ENCODE measurements around the gene SLC2A14. TPM values are rescaled to one million over a fixed set of nuclear protein-coding genes. Genes with fewer than 3 reads are reported as not detected.
"Not testable (repeated sequence)": the region's sequence is repeated elsewhere in the genome, so short reads cannot be mapped to it uniquely, and the experiment has no call there.

SLC2A14 gene
- total RNA-seq, 2 experiments from 2014 or later, result 0.45 to 0.52 TPM

DNA sequence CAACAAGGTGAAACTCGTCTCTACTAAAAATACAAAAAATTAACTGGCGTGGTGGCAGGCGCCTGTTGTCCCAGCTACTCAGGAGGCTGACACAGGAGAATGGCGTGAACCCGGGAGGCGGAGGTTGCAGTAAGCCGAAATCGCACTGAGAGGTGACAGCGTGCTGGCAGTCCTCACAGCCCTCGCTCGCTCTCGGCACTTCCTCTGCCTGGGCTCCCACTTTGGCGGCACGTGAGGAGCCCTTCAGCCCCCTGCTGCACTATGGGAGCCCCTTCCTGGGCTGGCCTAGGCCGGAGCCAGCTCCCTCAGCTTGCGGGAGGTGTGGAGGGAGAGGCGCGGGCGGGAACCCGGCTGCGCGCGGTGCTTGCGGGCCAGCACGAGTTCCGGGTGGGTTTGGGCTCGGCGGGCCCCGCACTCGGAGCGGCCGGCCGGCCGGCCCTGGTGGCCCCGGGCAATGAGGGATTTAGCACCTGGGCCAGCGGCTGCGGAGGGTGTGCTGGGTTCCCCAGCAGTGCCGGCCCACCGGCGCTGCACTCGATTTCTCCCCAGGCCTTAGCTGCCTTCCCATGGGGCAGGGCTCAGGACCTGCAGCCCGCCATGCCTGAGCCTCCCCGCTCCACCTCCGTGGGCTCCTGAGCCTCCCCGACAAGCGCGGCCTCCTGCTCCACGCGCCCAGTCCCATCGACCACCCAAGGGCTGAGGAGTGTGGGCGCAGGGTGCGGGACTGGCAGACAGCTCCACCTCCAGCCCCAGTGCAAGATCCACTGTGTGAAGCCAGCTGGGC is 8.4 kb upstream of the SLC2A14 start:
- H3K27ac ChIP-seq (ENCODE audit: low read depth in 1 of 2, low read length in 2 of 2); H3K36me3 Mint-ChIP-seq (ENCODE audit: low read depth); H3K4me1 ChIP-seq (ENCODE audit: insufficient read depth, low read length); H3K27me3 ChIP-seq (ENCODE audit: control insufficient read depth in 1 of 2, insufficient read depth in 2 of 2, low read length in 2 of 2); H3K4me3 ChIP-seq (ENCODE audit: low read length); CTCF ChIA-PET; ATAC-seq (ENCODE audit: poor library complexity); intact Hi-C loops (cut with DNase I, micrococcal nuclease); H3K9me3 ChIP-seq (ENCODE audit: control insufficient read depth in 1 of 2, insufficient read depth in 1 of 2, low read length in 2 of 2); H3K9me3 Mint-ChIP-seq; DNase-seq; POLR2A ChIA-PET; H3K27ac Mint-ChIP-seq; H3K27me3 Mint-ChIP-seq; H3K4me3 Mint-ChIP-seq; H3K36me3 ChIP-seq (ENCODE audit: insufficient read depth, low read length); H3K4me1 Mint-ChIP-seq (ENCODE audit: low read depth): not testable (repeated sequence)

DNA sequence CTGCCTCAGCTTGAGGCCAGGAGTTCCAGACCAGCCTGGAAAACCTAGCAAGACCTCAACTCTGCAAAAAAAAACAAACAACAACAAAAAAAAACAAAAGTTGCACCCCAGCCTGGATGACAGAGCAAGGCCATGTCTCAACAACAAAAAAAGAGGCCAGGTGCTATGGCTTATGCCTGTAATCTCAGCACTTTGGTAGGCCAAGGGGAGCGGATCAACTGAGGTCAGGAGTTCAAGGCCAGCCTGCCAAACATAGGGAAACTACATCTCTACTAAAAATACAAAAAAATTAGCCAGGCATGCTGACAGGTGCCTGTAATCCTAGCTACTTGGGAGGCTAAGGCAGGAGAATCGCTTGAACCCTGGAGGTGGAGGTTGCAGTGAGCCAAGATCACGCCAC is 6.5 kb upstream of the SLC2A14 start:
- no peak for ATAC-seq (ENCODE audit: poor library complexity)
- Histone ChIP-seq H3K4me1 (ENCODE audit: insufficient read depth, low read length) (no peaks in the 10 kb centered on the region), H3K36me3 (ENCODE audit: insufficient read depth, low read length) (no peaks in the 10 kb centered on the region), H3K27ac (ENCODE audit: low read depth in 1 of 2, low read length in 2 of 2) (no peak overlapping the region), H3K9me3 (ENCODE audit: control insufficient read depth in 1 of 2, insufficient read depth in 1 of 2, low read length in 2 of 2) (no peaks in the 10 kb centered on the region), H3K4me3 (ENCODE audit: low read length) (no peak overlapping the region), H3K27me3 (ENCODE audit: control insufficient read depth in 1 of 2, insufficient read depth in 2 of 2, low read length in 2 of 2) (no peaks in the 10 kb centered on the region)
- Mint-ChIP-seq H3K36me3 (ENCODE audit: low read depth) (no peaks in the 10 kb centered on the region), H3K4me3 (no peak overlapping the region), H3K27ac (no peak overlapping the region), H3K9me3 (no peaks in the 10 kb centered on the region), H3K27me3 (peaks cover under 1% of the 10 kb centered on the region), H3K4me1 (ENCODE audit: low read depth) (no peaks in the 10 kb centered on the region)
- intact Hi-C loops (cut with DNase I, micrococcal nuclease), result loop anchor here in 1 of 2 experiments (5.0 kb wide), 1 partner anchor 33 kb away; no protein-coding TSS in a partner anchor
- TF ChIP-seq, protein P1, sequence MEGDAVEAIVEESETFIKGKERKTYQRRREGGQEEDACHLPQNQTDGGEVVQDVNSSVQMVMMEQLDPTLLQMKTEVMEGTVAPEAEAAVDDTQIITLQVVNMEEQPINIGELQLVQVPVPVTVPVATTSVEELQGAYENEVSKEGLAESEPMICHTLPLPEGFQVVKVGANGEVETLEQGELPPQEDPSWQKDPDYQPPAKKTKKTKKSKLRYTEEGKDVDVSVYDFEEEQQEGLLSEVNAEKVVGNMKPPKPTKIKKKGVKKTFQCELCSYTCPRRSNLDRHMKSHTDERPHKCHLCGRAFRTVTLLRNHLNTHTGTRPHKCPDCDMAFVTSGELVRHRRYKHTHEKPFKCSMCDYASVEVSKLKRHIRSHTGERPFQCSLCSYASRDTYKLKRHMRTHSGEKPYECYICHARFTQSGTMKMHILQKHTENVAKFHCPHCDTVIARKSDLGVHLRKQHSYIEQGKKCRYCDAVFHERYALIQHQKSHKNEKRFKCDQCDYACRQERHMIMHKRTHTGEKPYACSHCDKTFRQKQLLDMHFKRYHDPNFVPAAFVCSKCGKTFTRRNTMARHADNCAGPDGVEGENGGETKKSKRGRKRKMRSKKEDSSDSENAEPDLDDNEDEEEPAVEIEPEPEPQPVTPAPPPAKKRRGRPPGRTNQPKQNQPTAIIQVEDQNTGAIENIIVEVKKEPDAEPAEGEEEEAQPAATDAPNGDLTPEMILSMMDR (IDR thresholded peaks at IDR 0.05), result no peak
- POLR2A ChIA-PET, result no interaction called here
- no peak for DNase-seq
- CTCF ChIA-PET, result interaction anchor here (0.6 kb wide), 1 partner anchor 58 kb away, joined by 3 read pairs; no protein-coding TSS in a partner anchor

DNA sequence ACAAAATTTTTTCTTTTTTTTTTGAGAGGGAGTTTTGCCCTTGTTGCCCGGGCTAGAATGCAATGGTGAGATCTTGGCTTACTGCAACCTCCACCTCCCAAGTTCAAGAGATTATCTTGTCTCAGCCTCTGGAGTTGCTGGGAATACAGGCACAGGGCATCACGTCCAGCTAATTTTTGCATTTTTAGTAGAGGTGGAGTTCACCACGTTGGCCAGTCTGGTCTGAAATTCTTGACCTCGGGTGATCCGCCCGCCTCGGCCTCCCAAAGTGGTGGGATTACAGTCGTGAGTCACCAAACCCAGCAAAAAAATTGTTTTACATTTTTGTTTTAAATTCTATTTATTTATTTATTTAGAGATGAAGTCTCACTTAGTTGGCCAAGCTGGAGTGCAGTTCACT is 4.7 kb upstream of the SLC2A14 start:
- no peak overlapping the region for H3K27ac Mint-ChIP-seq
- CTCF ChIA-PET, result interaction anchor here (1.2 kb wide), 1 partner anchor 8 kb away, joined by 4 read pairs; no protein-coding TSS in a partner anchor
- DNase-seq (no peak), ATAC-seq (ENCODE audit: poor library complexity) (no peak)
- H3K36me3 ChIP-seq (ENCODE audit: insufficient read depth, low read length), result no peaks in the 10 kb centered on the region
- H3K27ac ChIP-seq (ENCODE audit: low read depth in 1 of 2, low read length in 2 of 2), result no peak overlapping the region
- intact Hi-C loops (cut with DNase I, micrococcal nuclease), result loop anchor here in 1 of 2 experiments (5.0 kb wide), 1 partner anchor 35 kb away; no protein-coding TSS in a partner anchor
- H3K4me3 ChIP-seq (ENCODE audit: low read length), result no peak overlapping the region
- TF ChIP-seq, protein P1 (IDR thresholded peaks at IDR 0.05), result no peak
- POLR2A ChIA-PET, result no interaction called here
- peaks cover 0 to 5% of the 10 kb centered on the region in 2 experiments for H3K9me3 ChIP-seq (ENCODE audit: control insufficient read depth in 1 of 2, insufficient read depth in 1 of 2, low read length in 2 of 2)
- peaks cover 6% of the 10 kb centered on the region for H3K4me1 ChIP-seq (ENCODE audit: insufficient read depth, low read length)
- no peaks in the 10 kb centered on the region for H3K9me3 Mint-ChIP-seq
- H3K27me3 Mint-ChIP-seq, result peaks cover 15% of the 10 kb centered on the region
- peaks cover 10 to 15% of the 10 kb centered on the region in 2 experiments for H3K27me3 ChIP-seq (ENCODE audit: control insufficient read depth in 1 of 2, insufficient read depth in 2 of 2, low read length in 2 of 2)
- no peaks in the 10 kb centered on the region for H3K4me1 Mint-ChIP-seq (ENCODE audit: low read depth)
- H3K36me3 Mint-ChIP-seq (ENCODE audit: low read depth), result no peaks in the 10 kb centered on the region
- H3K4me3 Mint-ChIP-seq, result no peak overlapping the region
